ENCODE measurements around the gene OPA1. TPM values are rescaled to one million over a fixed set of nuclear protein-coding genes. Genes with fewer than 3 reads are reported as not detected.

Gene OPA1
- total RNA-seq, 2 donors from 2014 or later: 20.8 to 45.8 TPM

- ATAC-seq: no peak
- peak overlapping the region in 3 of 4 donors; percentile 64 to 70 (median 65) for H3K27ac ChIP-seq
These were observed 40.1 kb upstream of the OPA1 start for GRCh38 chr3:193552923-193553322.

GRCh38 chr3:193553586-193553985 lies 39.4 kb upstream of the OPA1 start:
- intact Hi-C loops (cut with DNase I): no loop called here
- Histone ChIP-seq H3K27ac (peak overlapping the region in 3 of 4 donors; percentile 64 to 70 (median 65)), H3K4me3 (no peak overlapping the region), H3K4me1 (peaks cover 18% of the 10 kb centered on the region), H3K9me3 (no peaks in the 10 kb centered on the region), H3K27me3 (no peaks in the 10 kb centered on the region), H3K36me3 (replicated peaks in 1 of 2; ENCODE audit: insufficient read depth in 1 of 2, low read depth in 2 of 2) (no peaks in the 10 kb centered on the region)
- DNase-seq (no peak), ATAC-seq (peak; percentile 31)
- TF ChIP-seq CTCF (IDR thresholded peaks at IDR 0.05): no peak
- no peak for TF ChIP-seq POLR2A (IDR thresholded peaks at IDR 0.05)
- 39 to 55% methylated on average over 1 of the region's 1 CpG for WGBS, 2 donors

More at GRCh38 chr3:193552923-193553322, 40.1 kb upstream of the OPA1 start:
- Histone ChIP-seq H3K4me1 (peaks cover 15% of the 10 kb centered on the region), H3K36me3 (replicated peaks in 1 of 2; ENCODE audit: insufficient read depth in 1 of 2, low read depth in 2 of 2) (no peaks in the 10 kb centered on the region), H3K4me3 (no peak overlapping the region), H3K27me3 (no peaks in the 10 kb centered on the region), H3K9me3 (no peaks in the 10 kb centered on the region)
- no peak for TF ChIP-seq POLR2A (IDR thresholded peaks at IDR 0.05)
- WGBS, 2 donors: 67 to 73% methylated on average over 1 of the region's 1 CpG
- intact Hi-C loops (cut with DNase I): no loop called here
- peak in 2 of 4 donors; percentile 12 to 31 for DNase-seq

DNA sequence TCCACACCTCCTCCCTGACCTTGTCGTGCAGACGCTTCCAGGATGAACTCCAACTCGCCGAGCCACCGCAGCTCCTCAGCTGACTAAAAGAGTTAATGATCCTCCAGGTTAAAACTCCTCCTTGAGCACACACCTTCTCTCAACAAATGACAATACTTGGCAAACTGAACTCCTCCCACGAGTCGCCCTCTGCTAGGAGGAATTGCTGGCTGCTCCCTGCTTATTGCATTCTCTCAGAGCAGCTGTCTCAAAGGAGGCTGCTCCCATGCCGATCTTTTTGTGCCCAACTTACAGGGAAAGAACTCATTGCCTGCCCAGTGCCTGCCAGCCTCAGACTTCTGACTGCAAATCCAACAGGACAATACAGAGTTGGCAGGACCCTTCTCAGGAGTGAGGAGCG lies 38.2 kb upstream of the OPA1 start, which contains the start of gene ATP13A4:
TSS of gene ATP13A4 (minus strand) at position 85 of the 400 bp plus-strand sequence. CDS start 96 bp downstream, outside the sequence.
- ATAC-seq (peak; percentile 52), DNase-seq (peak; percentile 23 to 56 (median 48))
- intact Hi-C loops (cut with DNase I): no loop called here
- no peaks in the 10 kb centered on the region for H3K27me3 ChIP-seq
- H3K4me3 ChIP-seq: no peak within 1 kb of the TSS
- H3K36me3 ChIP-seq (replicated peaks in 1 of 2; ENCODE audit: insufficient read depth in 1 of 2, low read depth in 2 of 2): no peaks in the 10 kb centered on the region
- H3K9me3 ChIP-seq: no peaks in the 10 kb centered on the region
- WGBS, 2 donors: 13 to 20% methylated on average over 7 to 9 of the region's 9 CpGs
- TF ChIP-seq CTCF (IDR thresholded peaks at IDR 0.05): no peak
- peak in 2 of 3 donors; percentile 26 to 62 for TF ChIP-seq POLR2A (IDR thresholded peaks at IDR 0.05)
- H3K4me1 ChIP-seq: peaks cover 18% of the 10 kb centered on the region
- H3K27ac ChIP-seq: peak within 1 kb of the TSS; percentile 50 to 70 (median 64)

- ATAC-seq (peak; percentile 86), DNase-seq (peak; percentile 72 to 87 (median 81))
- Histone ChIP-seq H3K36me3 (replicated peaks in 1 of 2; ENCODE audit: insufficient read depth in 1 of 2, low read depth in 2 of 2) (no peaks in the 10 kb centered on the region), H3K27me3 (no peaks in the 10 kb centered on the region), H3K27ac (peak overlapping the region in 3 of 4 donors; percentile 46 to 70 (median 65)), H3K9me3 (no peaks in the 10 kb centered on the region), H3K4me3 (no peak overlapping the region), H3K4me1 (peaks cover 18% of the 10 kb centered on the region)
- intact Hi-C loops (cut with DNase I): no loop called here
- no peak for TF ChIP-seq CTCF (IDR thresholded peaks at IDR 0.05)
- peak in 1 of 3 donors; percentile 11 for TF ChIP-seq POLR2A (IDR thresholded peaks at IDR 0.05)
- WGBS, 2 donors: 5 to 11% methylated on average over 2 of the region's 2 CpGs
These were observed 36.2 kb upstream of the OPA1 start for GRCh38 chr3:193556841-193557240.

GRCh38 chr3:193559100-193559499 lies 33.9 kb upstream of the OPA1 start:
- peaks cover 32% of the 10 kb centered on the region for H3K4me1 ChIP-seq
- no peaks in the 10 kb centered on the region for H3K36me3 ChIP-seq (replicated peaks in 1 of 2; ENCODE audit: insufficient read depth in 1 of 2, low read depth in 2 of 2)
- no peak for TF ChIP-seq POLR2A (IDR thresholded peaks at IDR 0.05)
- TF ChIP-seq CTCF (IDR thresholded peaks at IDR 0.05): no peak
- intact Hi-C loops (cut with DNase I): no loop called here
- no peak overlapping the region for H3K27ac ChIP-seq
- no peak for ATAC-seq
- H3K9me3 ChIP-seq: no peaks in the 10 kb centered on the region
- no peak overlapping the region for H3K4me3 ChIP-seq
- no peaks in the 10 kb centered on the region for H3K27me3 ChIP-seq
- no peak for DNase-seq
